Activated CD4-positive, alpha-beta T cell treated with anti-CD3 and anti-CD28 coated beads for 24 hours (primary cell): ENCODE data around the gene ATG5.

Experiments used
- DNase-seq, 2 donors: peaks; one replicate each; pipeline ENCODE4 v3.0.0-alpha.2; 2020; ENCODE audit warnings: low read depth in 2 of 2

ATG5 gene

GRCh38 chr6:106220485-106220884 lies 105.1 kb downstream of the ATG5 start:
- no peak for DNase-seq

DNA sequence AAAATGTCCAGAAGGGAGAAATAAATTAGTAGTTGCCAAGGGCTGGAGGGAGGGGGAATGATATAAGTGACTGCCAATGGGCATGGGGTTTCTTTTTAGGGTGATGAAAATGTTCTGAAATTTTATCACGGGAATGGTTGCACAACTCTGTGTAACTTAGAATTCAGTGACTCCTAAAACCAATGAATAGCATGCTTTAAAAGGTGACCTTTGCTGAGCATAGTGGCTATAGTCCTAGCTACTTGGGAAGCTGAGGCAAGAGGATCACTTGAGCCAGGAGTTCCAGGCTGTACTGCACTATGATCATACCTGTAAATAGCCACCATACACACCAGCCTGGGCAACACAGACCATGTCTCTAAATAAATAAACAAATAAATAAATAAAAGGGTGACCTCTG lies 109.0 kb downstream of the ATG5 start:
- no peak for DNase-seq

GRCh38 chr6:106215608-106216007 lies 110.0 kb downstream of the ATG5 start:
- DNase-seq, result no peak

DNA sequence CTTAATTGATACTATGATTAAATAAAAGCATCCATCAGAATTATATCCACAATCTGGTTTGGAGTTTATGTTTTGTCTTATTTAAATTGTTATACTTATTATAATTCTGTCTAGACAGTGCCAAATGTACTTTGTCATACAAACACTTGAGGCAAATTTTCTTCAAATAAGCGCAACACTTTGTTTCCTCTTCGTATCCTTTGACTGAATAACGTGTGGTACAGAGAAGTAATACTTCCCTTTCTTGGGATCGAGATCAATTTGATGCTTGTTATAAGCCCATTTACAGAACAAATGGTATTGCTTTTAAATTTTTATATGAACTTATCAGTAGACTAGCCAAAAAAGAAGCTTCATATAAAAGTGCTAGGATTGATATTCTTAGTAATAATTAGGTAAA lies 111.0 kb downstream of the ATG5 start:
- DNase-seq, result no peak

GRCh38 chr6:106213660-106214289 lies 111.8 kb downstream of the ATG5 start:
- DNase-seq, result no peak

GRCh38 chr6:106212576-106212975 lies 113.0 kb downstream of the ATG5 start:
- DNase-seq, result no peak

DNA sequence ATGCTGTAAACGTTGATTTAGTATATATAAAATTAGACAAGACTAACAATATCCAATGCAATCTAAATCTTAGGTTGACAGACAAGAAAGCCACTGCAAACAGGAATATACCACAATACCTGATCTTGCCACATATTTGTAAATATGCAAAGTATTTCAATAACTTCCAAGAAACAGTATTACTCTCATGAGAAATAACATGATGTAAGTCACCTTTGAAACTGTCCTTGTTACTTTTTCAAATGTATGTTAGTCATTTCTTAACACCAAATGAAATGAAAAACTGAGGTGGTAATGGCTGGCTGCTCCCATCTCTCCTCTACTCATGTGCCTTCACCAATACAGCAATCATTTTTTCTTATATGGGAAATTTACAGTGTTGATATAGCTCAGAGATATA lies 118.7 kb downstream of the ATG5 start:
- no peak for DNase-seq

DNA sequence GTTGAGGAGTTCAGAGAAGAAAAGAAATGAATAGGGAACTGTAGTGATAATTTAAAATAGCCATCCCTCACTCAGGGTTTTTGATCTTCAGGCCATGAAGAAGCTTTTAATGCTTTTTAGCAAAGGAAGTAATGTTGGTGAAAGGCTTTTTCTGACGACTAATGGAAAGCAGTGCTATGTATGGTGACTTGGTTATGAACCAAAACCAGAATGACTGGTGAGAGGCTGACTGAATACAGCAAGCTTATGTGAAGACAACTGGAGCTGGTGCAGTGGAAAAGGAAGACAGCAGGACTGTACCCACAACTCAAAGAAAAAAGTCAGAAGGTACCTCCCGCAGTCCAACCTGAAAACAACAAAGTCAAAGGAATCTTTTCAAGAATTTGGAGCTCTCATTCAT lies 120.6 kb downstream of the ATG5 start:
- no peak for DNase-seq

- DNase-seq, result no peak
Measured at GRCh38 chr6:106199998-106200397, 125.6 kb downstream of the ATG5 start.

- no peak for DNase-seq
Measured at GRCh38 chr6:106199331-106199730, 126.2 kb downstream of the ATG5 start.

GRCh38 chr6:106197441-106197840 lies 128.1 kb downstream of the ATG5 start:
- no peak for DNase-seq

DNA sequence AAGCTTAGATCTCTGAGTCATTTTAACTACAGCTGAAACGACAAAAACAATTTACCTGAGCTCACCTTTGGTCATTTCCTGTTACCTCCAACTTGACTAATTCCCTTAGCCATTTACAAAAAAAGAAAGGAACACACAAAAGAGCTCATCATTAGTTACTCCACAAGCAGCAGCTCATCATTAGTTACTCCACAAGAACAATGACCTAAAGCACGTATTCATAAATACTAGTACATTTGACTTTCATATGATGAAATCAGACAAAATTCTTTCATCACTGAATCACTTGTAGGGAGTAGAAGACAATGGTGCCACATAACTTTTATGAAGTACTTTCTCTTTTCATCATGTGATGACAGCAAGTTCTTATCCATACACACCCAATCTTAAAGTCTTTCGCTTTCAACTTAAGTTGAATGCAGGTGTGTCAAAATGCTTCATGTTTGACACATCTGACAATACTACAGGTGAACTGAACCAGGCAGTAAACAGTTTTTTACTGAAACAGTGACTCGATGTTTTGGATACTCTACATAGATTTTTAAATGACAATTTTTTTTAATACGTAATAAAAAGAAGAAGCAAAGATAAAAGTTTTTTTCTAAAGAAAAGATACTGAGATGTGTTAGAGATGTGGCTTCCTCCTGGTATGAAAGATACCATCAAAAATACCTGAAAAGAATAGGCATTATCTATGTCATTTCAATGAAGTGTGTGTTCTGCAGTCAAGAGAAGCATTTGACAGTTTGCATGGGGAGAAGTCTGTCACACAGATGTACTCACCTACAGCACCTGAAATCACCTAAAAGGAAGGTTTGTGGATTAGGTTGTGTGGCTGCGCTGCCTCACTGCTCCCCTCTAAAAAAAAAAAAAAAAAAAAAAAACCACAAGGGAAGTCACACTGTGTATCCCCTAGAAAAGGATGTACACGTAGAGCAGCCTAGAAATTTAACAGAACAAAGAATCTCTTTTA lies 130.3 kb downstream of the ATG5 start:
- no peak for DNase-seq

DNA sequence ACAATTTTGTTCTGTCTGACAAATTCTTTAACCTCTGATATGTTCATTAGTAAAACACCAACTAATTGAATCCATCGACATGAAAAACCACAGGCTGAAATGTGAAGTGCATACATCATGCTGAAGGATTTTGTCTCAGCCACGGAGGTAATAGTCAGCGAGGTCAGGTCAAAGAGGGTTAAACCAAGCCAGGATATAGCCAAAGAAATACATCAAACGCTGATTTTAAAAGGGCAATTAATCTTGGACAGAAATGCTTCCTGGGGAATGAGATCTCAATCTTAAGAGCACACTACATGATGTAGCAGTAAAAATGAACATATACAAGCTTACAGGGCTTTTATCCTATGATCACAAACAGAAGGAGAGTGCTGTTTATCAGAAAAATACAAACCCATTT lies 132.7 kb downstream of the ATG5 start:
- no peak for DNase-seq

GRCh38 chr6:106188104-106188794 lies 137.3 kb downstream of the ATG5 start:
- no peak for DNase-seq

DNA sequence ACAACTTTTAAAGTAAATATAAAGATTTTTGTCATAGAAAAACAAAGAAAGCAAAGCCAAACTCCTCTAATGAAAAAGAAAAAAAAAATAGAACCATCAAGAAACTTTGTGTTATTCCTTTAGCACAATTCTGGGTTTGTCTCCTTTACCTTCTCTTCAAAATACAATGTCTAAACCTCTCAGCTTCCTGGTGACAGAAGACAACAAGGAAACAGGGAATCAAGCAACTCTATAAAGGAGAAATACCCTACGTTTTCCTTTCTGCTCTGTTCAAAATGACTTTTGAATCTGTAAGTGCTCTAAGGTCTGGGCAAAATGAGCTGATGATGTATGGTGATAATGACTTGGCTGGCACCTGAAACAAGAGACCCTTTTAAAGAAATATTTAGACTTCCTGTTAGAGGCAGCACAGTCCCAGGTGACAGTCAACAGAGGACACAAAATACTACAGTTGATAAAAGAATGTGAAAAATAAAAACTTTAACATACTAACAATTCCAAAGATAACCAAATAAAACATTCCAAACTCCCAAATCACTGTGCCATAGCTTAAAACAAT lies 138.1 kb downstream of the ATG5 start:
- no peak for DNase-seq

DNA sequence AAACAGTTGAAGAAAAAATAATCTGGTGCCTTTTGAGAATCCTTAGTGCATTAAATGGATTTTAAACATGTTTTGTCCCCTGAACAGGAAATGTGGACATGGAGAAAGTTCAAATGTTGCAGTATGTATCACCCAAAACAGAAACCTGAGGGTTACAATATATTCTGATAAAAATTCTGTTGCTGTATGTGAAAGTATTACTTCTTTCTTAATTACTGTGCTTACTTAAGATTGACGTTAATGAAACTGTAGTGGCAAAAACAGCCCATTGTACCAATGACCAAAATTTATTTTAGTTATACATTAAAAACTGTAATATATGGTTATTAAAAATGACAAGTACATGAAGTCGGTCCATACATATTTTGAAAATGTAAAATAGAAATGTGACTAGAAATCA lies 138.8 kb downstream of the ATG5 start:
- DNase-seq, result no peak

DNA sequence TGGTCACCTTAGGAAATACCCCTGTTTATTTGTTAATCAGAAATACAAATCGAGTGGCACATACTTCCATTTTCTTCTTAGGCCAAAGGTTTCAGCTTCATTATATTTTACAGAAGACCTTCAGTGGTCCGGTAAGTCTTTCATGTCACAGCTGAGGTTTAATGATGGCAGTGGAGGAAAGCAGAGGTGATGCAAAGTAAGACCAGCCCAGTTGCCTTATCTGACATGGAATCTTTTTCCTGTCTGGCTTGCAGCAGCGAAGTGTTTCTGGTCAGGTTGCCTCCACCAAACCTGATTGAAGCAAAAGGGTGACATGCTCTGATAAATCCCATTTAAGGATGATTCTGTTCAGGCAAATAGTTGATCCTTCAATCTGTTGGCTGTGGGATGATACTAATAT lies 139.4 kb downstream of the ATG5 start:
- no peak for DNase-seq

DNA sequence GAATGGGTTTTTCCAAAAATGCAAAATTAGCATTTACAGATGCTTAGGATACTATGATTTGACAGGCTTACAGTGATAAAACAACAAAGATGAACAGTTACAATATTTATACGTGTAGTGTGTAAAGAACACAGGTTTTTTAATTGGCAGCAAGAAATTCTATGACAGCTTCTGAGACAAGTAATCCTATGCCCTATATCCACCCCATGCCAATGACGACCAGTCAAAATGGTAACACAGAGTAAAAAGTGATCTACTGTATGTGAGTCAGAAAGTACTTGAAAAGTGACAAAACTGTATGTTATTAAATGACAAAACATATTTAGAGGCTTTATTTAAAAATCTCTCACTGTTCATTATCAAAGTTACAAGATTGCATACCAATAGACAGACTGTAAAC lies 139.9 kb downstream of the ATG5 start:
- DNase-seq, result no peak

GRCh38 chr6:106184629-106185028 lies 140.9 kb downstream of the ATG5 start:
- DNase-seq, result no peak

GRCh38 chr6:106183430-106183829 lies 142.1 kb downstream of the ATG5 start:
- no peak for DNase-seq

DNA sequence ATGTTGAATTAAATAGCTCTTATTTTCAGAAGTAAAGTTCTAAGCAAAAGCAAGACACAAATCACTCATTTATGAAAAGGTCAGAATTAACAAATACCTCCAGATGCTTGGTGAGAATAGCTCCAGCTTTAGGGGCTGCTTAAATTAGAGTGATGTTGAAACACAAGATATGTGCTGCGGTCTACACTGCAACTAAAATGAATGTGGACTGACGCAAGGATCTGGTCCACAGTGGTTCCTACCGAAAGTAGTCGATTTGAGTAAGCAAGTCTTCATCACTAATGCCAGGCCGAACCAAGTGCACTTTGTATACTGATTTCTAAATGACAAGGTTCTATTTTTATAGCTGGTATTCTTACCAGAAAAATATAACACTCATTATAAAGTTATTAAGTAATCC lies 143.1 kb downstream of the ATG5 start:
- DNase-seq, result no peak

DNA sequence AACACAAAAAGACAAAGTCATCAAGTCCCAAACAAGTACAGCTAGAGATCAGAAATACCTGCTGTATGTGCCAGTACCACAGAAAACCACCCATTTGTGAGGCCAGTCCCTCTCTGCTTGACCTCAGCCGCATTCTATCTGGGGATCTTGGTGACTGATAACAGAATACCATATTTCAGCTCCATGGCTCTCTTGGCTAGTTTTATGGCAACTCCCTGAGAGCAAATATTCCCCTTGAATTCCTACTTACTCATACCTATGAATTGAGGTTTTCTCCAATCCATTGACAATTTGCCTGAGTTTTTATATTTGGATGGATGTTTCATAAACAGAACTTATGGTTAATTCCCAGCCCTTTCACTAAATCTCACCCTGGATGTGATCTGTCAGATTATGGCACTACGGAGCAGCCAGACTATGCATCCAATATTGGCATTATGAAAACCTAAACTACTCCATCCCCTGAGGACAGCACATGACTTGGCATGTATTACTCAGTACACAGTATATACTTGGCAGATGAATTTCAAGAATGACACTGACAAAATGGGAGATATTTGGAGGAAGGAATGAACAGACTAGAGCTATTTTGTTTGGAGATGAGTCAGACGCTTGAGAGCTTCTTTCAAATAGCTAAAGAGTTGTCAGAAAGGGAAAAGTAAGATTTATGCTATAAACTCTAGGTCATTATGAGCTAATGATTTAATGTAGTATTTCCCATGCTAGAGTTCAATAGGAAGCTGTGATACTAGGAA lies 143.7 kb downstream of the ATG5 start:
- no peak for DNase-seq
